Stimulated activated CD8-positive, alpha-beta memory T cell treated with anti-CD3 and anti-CD28 coated beads, Interleukin-4, amount 100 ng/mL, for 48 hours (primary cell): Measurements from ENCODE around the gene TDP2.
"Not testable (repeated sequence)": the region's sequence is repeated elsewhere in the genome, so short reads cannot be mapped to it uniquely, and the experiment has no call there.

ENCODE experiments used
- DNase-seq: peaks from one replicate; pipeline ENCODE4 v3.0.0-alpha.2; 2020

TDP2 gene

DNA sequence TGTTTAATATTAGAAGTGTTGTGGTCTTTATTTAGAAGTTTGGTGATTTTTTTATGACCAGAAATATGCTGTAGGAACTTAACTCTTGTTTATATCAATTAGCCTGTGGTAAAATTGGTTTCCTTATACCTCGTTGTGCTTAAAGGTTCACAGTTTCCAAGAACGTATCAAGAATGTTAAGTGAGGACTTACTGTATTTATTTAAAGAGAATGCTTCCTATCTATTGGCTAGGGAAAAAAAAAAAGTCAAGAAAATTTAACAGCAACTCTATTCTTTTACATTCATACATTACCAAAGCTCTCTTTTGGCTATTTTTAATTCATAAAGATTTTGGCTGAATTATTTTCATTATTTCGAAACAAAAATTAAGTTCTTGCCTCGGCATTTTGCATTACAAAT, 22.3 kb downstream of the TDP2 start:
- DNase-seq = no peak

- no peak for DNase-seq
These were observed 22.8 kb downstream of the TDP2 start for GRCh38 chr6:24643920-24644319.

GRCh38 chr6:24642061-24642460, 24.6 kb downstream of the TDP2 start:
- no peak for DNase-seq

- not testable (repeated sequence) for DNase-seq
These were observed 26.1 kb downstream of the TDP2 start for GRCh38 chr6:24640631-24641030.

GRCh38 chr6:24640166-24640565, 26.5 kb downstream of the TDP2 start:
- DNase-seq = no peak

DNA sequence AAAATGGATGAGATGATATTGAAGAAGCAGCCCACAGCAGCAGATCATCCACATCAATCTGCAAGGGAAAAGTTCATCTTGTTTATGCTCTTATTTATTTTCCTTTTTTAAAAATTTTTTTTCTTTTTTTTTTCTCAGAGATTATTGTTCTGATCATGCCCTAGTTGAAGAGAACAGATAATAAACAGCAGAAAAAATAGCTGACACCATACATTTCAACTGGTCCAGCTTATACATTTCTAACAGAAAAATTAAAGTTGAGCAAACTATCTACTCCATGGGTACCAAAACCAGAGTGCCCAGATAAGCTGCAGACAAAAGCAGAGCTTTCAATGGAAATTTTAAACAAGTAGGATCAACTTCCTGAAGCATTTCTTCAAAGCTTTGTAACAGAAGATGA, 30.0 kb downstream of the TDP2 start:
- no peak for DNase-seq

DNA sequence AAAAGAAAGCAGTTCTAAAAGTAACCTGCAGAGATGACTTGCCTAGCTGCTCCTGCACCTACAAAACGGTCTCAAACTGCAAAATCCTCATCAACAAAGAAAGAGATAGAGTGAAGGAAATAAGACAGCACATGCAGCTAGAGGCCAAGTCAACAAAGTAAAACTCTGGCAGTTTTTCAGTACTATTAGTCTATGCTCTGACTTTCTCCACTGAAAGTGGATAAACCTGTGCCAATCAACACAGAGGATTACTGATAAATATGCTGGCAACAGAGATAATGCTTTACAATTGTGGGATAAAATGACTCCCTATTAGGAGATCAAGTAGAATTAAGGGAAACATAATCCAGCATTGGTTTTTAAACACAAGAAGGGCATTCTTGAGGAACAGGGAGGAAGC, 34.1 kb downstream of the TDP2 start:
- no peak for DNase-seq

- DNase-seq = no peak
These were observed 35.0 kb downstream of the TDP2 start for GRCh38 chr6:24631671-24632070.

GRCh38 chr6:24630856-24631505, 35.7 kb downstream of the TDP2 start:
- DNase-seq = no peak

DNA sequence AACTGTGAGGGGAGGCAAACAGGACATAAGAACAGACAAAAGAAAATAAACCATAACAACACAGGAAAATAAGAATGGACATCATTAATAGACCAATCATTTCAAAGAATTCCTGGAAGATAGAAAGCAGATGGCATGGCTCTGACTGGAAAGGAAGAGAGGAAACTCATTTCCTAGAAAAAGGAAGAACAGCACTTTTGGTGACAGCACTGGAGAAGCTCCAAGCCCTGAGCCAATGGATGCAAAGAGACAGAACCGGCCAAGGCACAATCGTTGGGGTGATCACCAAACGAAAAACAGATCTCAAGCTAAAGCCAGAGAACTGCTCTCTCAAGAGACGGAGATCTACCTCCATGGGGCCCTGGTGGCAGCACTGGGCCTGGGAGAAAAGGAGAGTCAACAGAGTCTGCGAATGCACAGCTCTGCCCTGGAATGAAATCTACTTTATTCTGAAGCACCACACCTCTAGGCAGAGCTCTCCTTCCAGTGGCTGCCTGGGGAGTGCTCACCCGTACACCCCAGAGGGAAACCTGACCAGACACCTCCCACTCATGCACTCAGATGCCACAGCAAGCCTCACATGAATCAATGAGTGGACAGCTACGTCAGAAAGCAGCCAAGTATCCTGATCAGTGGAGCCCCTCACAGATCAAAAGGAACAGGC, 44.9 kb downstream of the TDP2 start:
- no peak for DNase-seq

- no peak for DNase-seq
These were observed 46.1 kb downstream of the TDP2 start for GRCh38 chr6:24620637-24621036.

DNA sequence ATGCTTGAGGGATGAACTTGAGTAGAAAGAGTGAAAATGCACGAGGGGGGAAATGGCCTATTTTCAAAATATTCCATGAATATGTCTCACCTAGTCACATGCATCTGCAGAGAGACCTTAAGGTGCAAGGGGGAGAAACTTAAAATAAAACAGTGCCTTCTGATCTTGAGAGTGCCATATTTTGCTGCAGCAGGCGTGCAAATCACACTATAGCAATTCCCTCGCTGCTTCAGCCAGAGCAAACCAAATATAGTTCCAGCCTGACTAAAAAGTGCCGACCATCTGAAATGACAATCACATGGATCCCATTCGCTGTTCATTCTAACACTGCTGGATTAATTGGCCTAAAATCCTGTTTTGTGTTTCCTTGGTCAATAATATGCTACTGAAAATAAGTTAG, 47.0 kb downstream of the TDP2 start:
- DNase-seq = no peak

GRCh38 chr6:24614648-24615047, 52.1 kb downstream of the TDP2 start:
- no peak for DNase-seq

DNA sequence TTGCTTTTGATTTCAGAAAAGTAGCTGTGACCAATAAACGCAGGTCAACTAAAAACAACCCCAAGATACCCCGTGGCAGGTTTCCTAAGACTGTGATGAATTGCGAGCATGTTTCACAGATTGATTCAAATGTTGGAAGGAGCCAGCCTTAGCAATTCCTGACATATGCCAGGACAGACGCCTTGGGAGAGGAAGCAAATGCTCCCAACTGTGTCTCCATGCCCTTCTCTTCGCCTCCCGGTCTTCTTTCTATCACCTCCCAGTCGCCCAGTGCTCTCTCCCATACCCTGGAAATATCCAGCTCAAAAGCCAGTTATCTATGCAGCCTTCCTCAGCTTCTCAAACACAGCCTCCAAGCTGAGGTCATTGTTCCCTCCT, 52.7 kb downstream of the TDP2 start:
- DNase-seq = no peak

DNA sequence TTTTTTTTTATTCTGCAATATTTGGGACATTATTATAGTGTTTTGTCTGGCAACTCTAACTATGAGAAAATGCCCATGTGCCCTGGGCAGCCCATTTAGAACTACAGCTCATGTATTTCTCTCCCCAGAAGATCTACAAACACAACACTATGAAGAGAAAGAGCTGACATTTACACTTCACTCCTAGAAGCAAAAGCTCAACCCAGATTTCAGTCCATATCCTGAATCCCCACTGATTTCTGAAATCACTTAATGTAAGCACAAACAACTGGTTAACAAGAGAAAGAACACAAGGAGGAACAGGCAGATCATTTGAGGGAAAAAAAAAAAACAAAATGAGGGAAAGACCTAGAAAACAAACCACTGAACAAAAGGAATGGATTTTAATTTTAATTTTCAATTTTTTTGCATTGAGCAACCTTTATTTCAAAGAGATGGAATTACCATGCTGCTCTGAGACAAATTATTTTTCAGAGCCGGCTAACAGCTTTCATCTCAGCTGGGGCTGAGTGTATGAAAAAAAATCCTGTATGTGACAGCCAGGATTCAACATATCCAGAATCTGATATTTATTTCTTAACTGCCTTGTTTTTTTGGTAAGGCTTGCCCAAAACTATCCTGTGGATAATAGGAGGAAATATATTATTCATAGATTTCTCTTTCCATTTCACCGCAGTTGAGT, 53.2 kb downstream of the TDP2 start:
- DNase-seq = no peak

DNA sequence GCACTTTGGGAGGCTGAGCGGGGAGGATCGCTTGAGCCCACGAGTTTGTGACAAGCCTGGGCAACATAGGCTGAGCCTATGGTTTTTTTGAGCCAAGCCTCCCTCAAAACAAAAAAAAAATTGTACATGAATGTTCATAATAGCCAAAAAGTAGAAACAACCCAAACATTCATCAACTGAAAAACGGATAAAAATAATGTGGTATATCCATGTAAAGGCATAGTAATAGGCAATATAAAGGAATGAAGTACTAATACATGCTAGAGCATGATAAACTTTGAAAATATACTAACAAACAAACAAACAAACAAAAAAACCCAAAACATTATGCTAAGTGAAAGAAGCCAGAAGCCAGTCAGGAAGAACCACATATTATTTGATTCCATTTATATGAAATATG, 56.0 kb downstream of the TDP2 start:
- no peak for DNase-seq

- no peak for DNase-seq
These were observed 59.2 kb downstream of the TDP2 start for GRCh38 chr6:24607310-24608105.

GRCh38 chr6:24606200-24606930, 60.3 kb downstream of the TDP2 start:
- DNase-seq = no peak

GRCh38 chr6:24603241-24603640, 63.5 kb downstream of the TDP2 start:
- no peak for DNase-seq

GRCh38 chr6:24600903-24601302, 65.8 kb downstream of the TDP2 start:
- peak; percentile 34 for DNase-seq
